HG03064 (cell line): Measurements from ENCODE around the gene TCAF1.

Experiments used
- ATAC-seq: cut with Tn5 transposase; IDR thresholded peaks from one replicate; pipeline ENCODE4 v1.9.1; 2021; ENCODE audit warnings: low read depth; ENCODE audit not compliant: unreplicated experiment

The TCAF1 gene

GRCh38 chr7:143906151-143906550 is 4.2 kb upstream of the TCAF1 start:
- no peak for ATAC-seq

GRCh38 chr7:143905509-143905908 is 3.5 kb upstream of the TCAF1 start:
- no peak for ATAC-seq

GRCh38 chr7:143902332-143902899 is 440 bp upstream of the TCAF1 start:
- ATAC-seq = no peak

- peak; percentile 22 for ATAC-seq
These were observed 676 bp downstream of the TCAF1 start for GRCh38 chr7:143901332-143901667.

- ATAC-seq = no peak
These were observed 1.7 kb downstream of the TCAF1 start for GRCh38 chr7:143900230-143900766.

GRCh38 chr7:143898810-143899209 is 3.2 kb downstream of the TCAF1 start:
- no peak for ATAC-seq

GRCh38 chr7:143896667-143897066 is 5.3 kb downstream of the TCAF1 start:
- ATAC-seq = no peak

GRCh38 chr7:143892527-143893300 is 9.3 kb downstream of the TCAF1 start:
- ATAC-seq = peak; percentile 87

- no peak for ATAC-seq
These were observed 10.5 kb downstream of the TCAF1 start for GRCh38 chr7:143891457-143891856.

GRCh38 chr7:143890558-143890957 is 11.4 kb downstream of the TCAF1 start:
- ATAC-seq = no peak

GRCh38 chr7:143889068-143889467 is 12.9 kb downstream of the TCAF1 start:
- ATAC-seq = no peak

GRCh38 chr7:143886826-143887477 is 15.0 kb downstream of the TCAF1 start:
- no peak for ATAC-seq

GRCh38 chr7:143885951-143886350 is 16.0 kb downstream of the TCAF1 start:
- ATAC-seq = no peak

- ATAC-seq = peak; percentile 85
These were observed 16.9 kb downstream of the TCAF1 start for GRCh38 chr7:143884969-143885559.

GRCh38 chr7:143884241-143884968 is 17.6 kb downstream of the TCAF1 start:
- ATAC-seq = no peak

GRCh38 chr7:143882604-143883078 is 19.3 kb downstream of the TCAF1 start:
- no peak for ATAC-seq

GRCh38 chr7:143882020-143882603 is 19.9 kb downstream of the TCAF1 start:
- no peak for ATAC-seq

- ATAC-seq = no peak
These were observed 23.1 kb downstream of the TCAF1 start for GRCh38 chr7:143878884-143879283.

GRCh38 chr7:143877098-143877497 is 24.9 kb downstream of the TCAF1 start:
- no peak for ATAC-seq

GRCh38 chr7:143876218-143876617 is 25.8 kb downstream of the TCAF1 start:
- no peak for ATAC-seq
